Peyer's patch (tissue), 4 donors: ENCODE measurements around the gene UNC50.

ENCODE experiments used
- CTCF ChIP-seq, 6 experiments: fragments of 450-650 bp in 4 of 6; fragments of 200-600 bp in 2 of 6; sonication (generic) in 1 of 6; IDR thresholded peaks; one replicate each; pipeline ENCODE4 v1.5.1; 2017 to 2019; ENCODE audit warnings: antibody characterized with exemption in 6 of 6, mild to moderate bottlenecking in 3 of 6, moderate library complexity in 1 of 6
- POLR2A ChIP-seq, 2 donors: fragments of 450-650 bp; IDR thresholded peaks; one replicate each; pipeline ENCODE4 v1.5.1; 2017; ENCODE audit warnings: antibody characterized with exemption in 2 of 2, mild to moderate bottlenecking in 2 of 2, moderate library complexity in 2 of 2

GRCh38 chr2:98637401-98638147 is 29.2 kb downstream of the UNC50 start:
- TF ChIP-seq CTCF (IDR thresholded peaks at IDR 0.05): no peak
- TF ChIP-seq POLR2A (IDR thresholded peaks at IDR 0.05): no peak
